Measurements from ENCODE around the gene PTPRM.

DNA sequence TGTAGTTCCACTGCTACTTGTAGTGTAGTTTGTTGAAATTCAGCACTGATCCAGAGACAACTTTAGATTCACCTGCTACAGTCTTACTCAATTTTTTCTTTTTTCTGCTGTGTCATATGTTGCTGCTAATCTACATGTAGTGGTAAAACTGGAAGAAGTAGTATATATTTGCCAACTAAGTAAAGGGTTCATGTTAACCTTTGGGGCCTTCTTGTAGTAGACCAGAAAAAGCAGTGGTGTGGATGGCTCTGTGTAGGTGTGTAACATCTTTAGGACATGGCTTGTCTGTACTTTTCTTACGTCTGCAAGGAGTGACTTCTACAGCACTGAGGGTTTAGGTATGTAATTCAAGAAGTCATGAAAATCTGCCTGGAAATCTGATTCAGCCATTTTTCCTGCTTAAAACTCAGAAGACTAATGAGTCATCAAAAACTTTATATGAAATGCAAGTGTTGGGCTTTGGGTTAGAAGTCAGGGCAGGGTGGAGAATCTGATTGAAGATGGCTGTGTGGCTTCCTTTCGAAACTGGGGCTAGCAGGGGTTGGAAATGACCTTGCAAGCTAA, 8.4 kb downstream of the PTPRM start:
- TF ChIP-seq, protein P1, sequence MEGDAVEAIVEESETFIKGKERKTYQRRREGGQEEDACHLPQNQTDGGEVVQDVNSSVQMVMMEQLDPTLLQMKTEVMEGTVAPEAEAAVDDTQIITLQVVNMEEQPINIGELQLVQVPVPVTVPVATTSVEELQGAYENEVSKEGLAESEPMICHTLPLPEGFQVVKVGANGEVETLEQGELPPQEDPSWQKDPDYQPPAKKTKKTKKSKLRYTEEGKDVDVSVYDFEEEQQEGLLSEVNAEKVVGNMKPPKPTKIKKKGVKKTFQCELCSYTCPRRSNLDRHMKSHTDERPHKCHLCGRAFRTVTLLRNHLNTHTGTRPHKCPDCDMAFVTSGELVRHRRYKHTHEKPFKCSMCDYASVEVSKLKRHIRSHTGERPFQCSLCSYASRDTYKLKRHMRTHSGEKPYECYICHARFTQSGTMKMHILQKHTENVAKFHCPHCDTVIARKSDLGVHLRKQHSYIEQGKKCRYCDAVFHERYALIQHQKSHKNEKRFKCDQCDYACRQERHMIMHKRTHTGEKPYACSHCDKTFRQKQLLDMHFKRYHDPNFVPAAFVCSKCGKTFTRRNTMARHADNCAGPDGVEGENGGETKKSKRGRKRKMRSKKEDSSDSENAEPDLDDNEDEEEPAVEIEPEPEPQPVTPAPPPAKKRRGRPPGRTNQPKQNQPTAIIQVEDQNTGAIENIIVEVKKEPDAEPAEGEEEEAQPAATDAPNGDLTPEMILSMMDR (IDR thresholded peaks at IDR 0.05) = no peak
- TF ChIP-seq, protein P2, sequence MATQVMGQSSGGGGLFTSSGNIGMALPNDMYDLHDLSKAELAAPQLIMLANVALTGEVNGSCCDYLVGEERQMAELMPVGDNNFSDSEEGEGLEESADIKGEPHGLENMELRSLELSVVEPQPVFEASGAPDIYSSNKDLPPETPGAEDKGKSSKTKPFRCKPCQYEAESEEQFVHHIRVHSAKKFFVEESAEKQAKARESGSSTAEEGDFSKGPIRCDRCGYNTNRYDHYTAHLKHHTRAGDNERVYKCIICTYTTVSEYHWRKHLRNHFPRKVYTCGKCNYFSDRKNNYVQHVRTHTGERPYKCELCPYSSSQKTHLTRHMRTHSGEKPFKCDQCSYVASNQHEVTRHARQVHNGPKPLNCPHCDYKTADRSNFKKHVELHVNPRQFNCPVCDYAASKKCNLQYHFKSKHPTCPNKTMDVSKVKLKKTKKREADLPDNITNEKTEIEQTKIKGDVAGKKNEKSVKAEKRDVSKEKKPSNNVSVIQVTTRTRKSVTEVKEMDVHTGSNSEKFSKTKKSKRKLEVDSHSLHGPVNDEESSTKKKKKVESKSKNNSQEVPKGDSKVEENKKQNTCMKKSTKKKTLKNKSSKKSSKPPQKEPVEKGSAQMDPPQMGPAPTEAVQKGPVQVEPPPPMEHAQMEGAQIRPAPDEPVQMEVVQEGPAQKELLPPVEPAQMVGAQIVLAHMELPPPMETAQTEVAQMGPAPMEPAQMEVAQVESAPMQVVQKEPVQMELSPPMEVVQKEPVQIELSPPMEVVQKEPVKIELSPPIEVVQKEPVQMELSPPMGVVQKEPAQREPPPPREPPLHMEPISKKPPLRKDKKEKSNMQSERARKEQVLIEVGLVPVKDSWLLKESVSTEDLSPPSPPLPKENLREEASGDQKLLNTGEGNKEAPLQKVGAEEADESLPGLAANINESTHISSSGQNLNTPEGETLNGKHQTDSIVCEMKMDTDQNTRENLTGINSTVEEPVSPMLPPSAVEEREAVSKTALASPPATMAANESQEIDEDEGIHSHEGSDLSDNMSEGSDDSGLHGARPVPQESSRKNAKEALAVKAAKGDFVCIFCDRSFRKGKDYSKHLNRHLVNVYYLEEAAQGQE (IDR thresholded peaks at IDR 0.05; ENCODE audit: insufficient read depth in 1 of 2, low read depth in 2 of 2, low read length in 1 of 2) = no peak
- no peak for TF ChIP-seq POLR2AphosphoS5 (IDR thresholded peaks at IDR 0.05; ENCODE audit: low read depth, low read length)

Measured in Panc1 (cell line).